HEK293 (cell line): ENCODE results near the gene DDX46.

ENCODE experiments used
- KLF10 ChIP-seq: fragments of 450-650 bp; IDR thresholded peaks from 2 replicates; pipeline ENCODE4 v1.5.1; 2018; ENCODE audit warnings: missing biosample characterization, mild to moderate bottlenecking, missing genetic modification characterization
- ZBTB17 ChIP-seq: fragments of 450-650 bp; formaldehyde crosslinking; IDR thresholded peaks from 2 replicates; pipeline ENCODE4 v1.5.1; 2016; ENCODE audit warnings: missing biosample characterization, missing genetic modification characterization
- ZBTB8A ChIP-seq: fragments of 450-650 bp; formaldehyde crosslinking; IDR thresholded peaks from 2 replicates; pipeline ENCODE4 v1.5.1; 2016; ENCODE audit warnings: missing biosample characterization, missing genetic modification characterization
- ZNF114 ChIP-seq: fragments of 450-650 bp; formaldehyde crosslinking; IDR thresholded peaks from 2 replicates; pipeline ENCODE4 v1.5.0; 2017; ENCODE audit warnings: missing biosample characterization, missing genetic modification characterization
- ZNF133 ChIP-seq: fragments of 450-650 bp; formaldehyde crosslinking; IDR thresholded peaks from 2 replicates; pipeline ENCODE4 v1.5.1; 2016; ENCODE audit warnings: missing biosample characterization, missing genetic modification characterization
- ZNF449 ChIP-seq: fragments of 450-650 bp; formaldehyde crosslinking; IDR thresholded peaks from 2 replicates; pipeline ENCODE4 v1.5.1; 2017; ENCODE audit warnings: missing biosample characterization, mild to moderate bottlenecking, missing genetic modification characterization, moderate library complexity
- ZNF501 ChIP-seq: fragments of 450-650 bp; formaldehyde crosslinking; IDR thresholded peaks from 2 replicates; pipeline ENCODE4 v1.5.1; 2016; ENCODE audit warnings: missing biosample characterization, missing genetic modification characterization
- ZNF529 ChIP-seq: fragments of 450-650 bp; formaldehyde crosslinking; IDR thresholded peaks from 2 replicates; pipeline ENCODE4 v1.5.1; 2017; ENCODE audit warnings: missing genetic modification characterization, missing biosample characterization; ENCODE audit not compliant: insufficient replicate concordance
- ZNF768 ChIP-seq: fragments of 450-650 bp; formaldehyde crosslinking; IDR thresholded peaks from 2 replicates; pipeline ENCODE4 v1.5.1; 2018; ENCODE audit warnings: missing biosample characterization, mild to moderate bottlenecking, missing genetic modification characterization
- TF ChIP-seq, protein P1 (sequence below): fragments of 450-650 bp; formaldehyde crosslinking; IDR thresholded peaks from 2 replicates; pipeline ENCODE4 v1.5.1; 2016; ENCODE audit warnings: missing biosample characterization, missing genetic modification characterization
- TF ChIP-seq, protein P2 (sequence below): fragments of 450-650 bp; formaldehyde crosslinking; IDR thresholded peaks from 2 replicates; pipeline ENCODE4 v1.5.1; 2016; ENCODE audit warnings: missing biosample characterization, missing genetic modification characterization

GRCh38 chr5:134714120-134714519 lies 44.5 kb upstream of the DDX46 start:
- TF ChIP-seq, protein P1, sequence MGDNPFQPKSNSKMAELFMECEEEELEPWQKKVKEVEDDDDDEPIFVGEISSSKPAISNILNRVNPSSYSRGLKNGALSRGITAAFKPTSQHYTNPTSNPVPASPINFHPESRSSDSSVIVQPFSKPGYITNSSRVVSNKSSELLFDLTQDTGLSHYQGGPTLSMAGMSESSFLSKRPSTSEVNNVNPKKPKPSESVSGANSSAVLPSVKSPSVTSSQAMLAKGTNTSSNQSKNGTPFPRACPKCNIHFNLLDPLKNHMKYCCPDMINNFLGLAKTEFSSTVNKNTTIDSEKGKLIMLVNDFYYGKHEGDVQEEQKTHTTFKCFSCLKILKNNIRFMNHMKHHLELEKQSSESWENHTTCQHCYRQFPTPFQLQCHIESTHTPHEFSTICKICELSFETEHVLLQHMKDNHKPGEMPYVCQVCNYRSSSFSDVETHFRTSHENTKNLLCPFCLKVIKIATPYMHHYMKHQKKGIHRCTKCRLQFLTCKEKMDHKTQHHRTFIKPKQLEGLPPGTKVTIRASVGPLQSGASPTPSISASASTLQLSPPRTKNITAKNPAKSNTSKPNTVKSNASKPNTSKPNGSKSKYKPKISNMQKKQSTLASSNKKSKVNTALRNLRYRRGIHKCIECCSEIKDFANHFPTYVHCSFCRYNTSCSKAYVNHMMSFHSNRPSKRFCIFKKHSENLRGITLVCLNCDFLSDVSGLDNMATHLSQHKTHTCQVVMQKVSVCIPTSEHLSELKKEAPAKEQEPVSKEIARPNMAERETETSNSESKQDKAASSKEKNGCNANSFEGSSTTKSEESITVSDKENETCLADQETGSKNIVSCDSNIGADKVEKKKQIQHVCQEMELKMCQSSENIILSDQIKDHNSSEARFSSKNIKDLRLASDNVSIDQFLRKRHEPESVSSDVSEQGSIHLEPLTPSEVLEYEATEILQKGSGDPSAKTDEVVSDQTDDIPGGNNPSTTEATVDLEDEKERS: no peak
- TF ChIP-seq, protein P2, sequence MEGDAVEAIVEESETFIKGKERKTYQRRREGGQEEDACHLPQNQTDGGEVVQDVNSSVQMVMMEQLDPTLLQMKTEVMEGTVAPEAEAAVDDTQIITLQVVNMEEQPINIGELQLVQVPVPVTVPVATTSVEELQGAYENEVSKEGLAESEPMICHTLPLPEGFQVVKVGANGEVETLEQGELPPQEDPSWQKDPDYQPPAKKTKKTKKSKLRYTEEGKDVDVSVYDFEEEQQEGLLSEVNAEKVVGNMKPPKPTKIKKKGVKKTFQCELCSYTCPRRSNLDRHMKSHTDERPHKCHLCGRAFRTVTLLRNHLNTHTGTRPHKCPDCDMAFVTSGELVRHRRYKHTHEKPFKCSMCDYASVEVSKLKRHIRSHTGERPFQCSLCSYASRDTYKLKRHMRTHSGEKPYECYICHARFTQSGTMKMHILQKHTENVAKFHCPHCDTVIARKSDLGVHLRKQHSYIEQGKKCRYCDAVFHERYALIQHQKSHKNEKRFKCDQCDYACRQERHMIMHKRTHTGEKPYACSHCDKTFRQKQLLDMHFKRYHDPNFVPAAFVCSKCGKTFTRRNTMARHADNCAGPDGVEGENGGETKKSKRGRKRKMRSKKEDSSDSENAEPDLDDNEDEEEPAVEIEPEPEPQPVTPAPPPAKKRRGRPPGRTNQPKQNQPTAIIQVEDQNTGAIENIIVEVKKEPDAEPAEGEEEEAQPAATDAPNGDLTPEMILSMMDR (tag by site-specific recombination): no peak
- TF ChIP-seq ZNF449 (tag by site-specific recombination) (no peak), ZNF114 (tag by site-specific recombination) (no peak), ZNF133 (tag by site-specific recombination) (no peak), ZNF529 (tag by site-specific recombination) (no peak), ZNF501 (no peak), KLF10 (tag by site-specific recombination) (no peak), ZBTB8A (tag by site-specific recombination) (no peak), ZNF768 (tag by site-specific recombination) (no peak), ZBTB17 (tag by site-specific recombination) (no peak)
